Small intestine (tissue), 7 donors: ENCODE results near the gene FTO. TPM values are rescaled to one million over a fixed set of nuclear protein-coding genes. Genes with fewer than 3 reads are reported as not detected.

ENCODE experiments used
- DNase-seq, 2 donors: peaks; one replicate each; pipeline versions ENCODE4 v3.0.0 to v3.0.0-alpha.2; 2013
- FAIRE-seq: peaks from 2 replicates; lab custom pipeline; 2012; peaks lifted over from hg19 to GRCh38; lab: Jason Lieb, UNC
- H3K27ac ChIP-seq, 3 donors: one replicate each; pipeline ENCODE4 v1.5.1; 2013; ENCODE audit warnings: low read length in 2 of 3, mild to moderate bottlenecking in 2 of 3, control low read depth in 1 of 3, inconsistent platforms in 1 of 3, low read depth in 1 of 3, moderate library complexity in 1 of 3
- H3K27me3 ChIP-seq, 3 donors: one replicate each; pipeline ENCODE4 v1.6.1; 2013; ENCODE audit warnings: low read length in 3 of 3, inconsistent platforms in 1 of 3; ENCODE audit not compliant: control insufficient read depth in 3 of 3, insufficient read depth in 3 of 3
- H3K36me3 ChIP-seq, 3 donors: one replicate each; pipeline ENCODE4 v1.6.1; 2013; ENCODE audit warnings: low read length in 3 of 3, inconsistent platforms in 1 of 3, low read depth in 1 of 3, mild to moderate bottlenecking in 1 of 3, moderate library complexity in 1 of 3; ENCODE audit not compliant: control insufficient read depth in 3 of 3, insufficient read depth in 2 of 3
- H3K4me1 ChIP-seq, 3 donors: one replicate each; pipeline ENCODE4 v1.6.1; 2013; ENCODE audit warnings: low read length in 2 of 3, inconsistent platforms in 1 of 3, low read depth in 1 of 3, mild to moderate bottlenecking in 1 of 3, moderate library complexity in 1 of 3; ENCODE audit not compliant: control insufficient read depth in 3 of 3, insufficient read depth in 2 of 3
- H3K4me3 ChIP-seq, 3 donors: one replicate each; pipeline ENCODE4 v1.5.1; 2013; ENCODE audit warnings: low read length in 3 of 3, control low read depth in 1 of 3, inconsistent platforms in 1 of 3, low read depth in 1 of 3, mild to moderate bottlenecking in 1 of 3, moderate library complexity in 1 of 3
- H3K9me3 ChIP-seq, 2 donors: one replicate each; pipeline ENCODE4 v1.6.1; 2013; ENCODE audit warnings: low read depth in 1 of 2, low read length in 1 of 2; ENCODE audit not compliant: control insufficient read depth in 2 of 2, insufficient read depth in 1 of 2
- whole genome bisulfite sequencing, 3 donors: extraction: QIAGEN DNeasy Blood & Tissue Kit; methylation state at CpG; one replicate each; pipeline ENCODE4 v1.1.7; 2013; 5-methylcytosine and 5-hydroxymethylcytosine counted together
- polyA plus RNA-seq, 4 donors: library from polyadenylated mRNA; stranded (reverse) in 3 of 4; unstranded in 1 of 4; fragments of 200-250 nt in 3 of 4; fragments of 120-200 nt in 1 of 4; gene quantifications; one replicate each; pipeline versions ENCODE4 v1.2.1 to v1.2.3, GENCODE V29; 2013
- donor health status: healthy with polysubstance abuse.
- donor health status: control.
- donor health status: control.
- donor health status: Bipolar disorder and iron deficiency.
- donor health status: healthy.

FTO gene
- polyA plus RNA-seq, 4 donors, result 5.4 to 36.8 (median 12.2) TPM

- peaks cover 0 to 2% (median 0%) of the 10 kb centered on the region in 3 donors for H3K27me3 ChIP-seq
- 74 to 79% (median 75%) methylated on average over 3 of the region's 3 CpGs for WGBS, 3 donors
- no peak for DNase-seq
- peaks cover 0 to 6% of the 10 kb centered on the region in 2 donors for H3K9me3 ChIP-seq
- no peak overlapping the region for H3K4me3 ChIP-seq
- no peak for FAIRE-seq
- H3K27ac ChIP-seq, result no peak overlapping the region
- no peaks in the 10 kb centered on the region for H3K4me1 ChIP-seq
- H3K36me3 ChIP-seq, result no peaks in the 10 kb centered on the region
Observed at GRCh38 chr16:54191592-54191991, 487.6 kb downstream of the FTO start.

- Histone ChIP-seq H3K27me3 (peaks cover 0 to 9% (median 0%) of the 10 kb centered on the region in 3 donors), H3K36me3 (no peaks in the 10 kb centered on the region), H3K9me3 (peaks cover 0 to 6% of the 10 kb centered on the region in 2 donors), H3K4me1 (no peaks in the 10 kb centered on the region), H3K4me3 (no peak overlapping the region), H3K27ac (no peak overlapping the region)
- 57 to 65% (median 65%) methylated on average over 9 of the region's 9 CpGs for WGBS, 3 donors
- FAIRE-seq, result no peak
- no peak for DNase-seq
Observed at GRCh38 chr16:54193013-54193664, 489.2 kb downstream of the FTO start.

- WGBS, 3 donors, result 27 to 39% (median 38%) methylated on average over 25 of the region's 25 CpGs
- Histone ChIP-seq H3K27me3 (peaks cover 0 to 9% (median 0%) of the 10 kb centered on the region in 3 donors), H3K4me1 (no peaks in the 10 kb centered on the region), H3K27ac (peak overlapping the region in 1 of 3 donors; percentile 4), H3K9me3 (peaks cover 0 to 6% of the 10 kb centered on the region in 2 donors), H3K4me3 (no peak overlapping the region), H3K36me3 (no peaks in the 10 kb centered on the region)
- no peak for FAIRE-seq
- DNase-seq, result peak; percentile 38 to 59
Observed at GRCh38 chr16:54193665-54194333, 489.8 kb downstream of the FTO start.

- H3K4me3 ChIP-seq, result no peak overlapping the region
- H3K27me3 ChIP-seq, result peaks cover 0 to 12% (median 0%) of the 10 kb centered on the region in 3 donors
- peaks cover 0 to 6% of the 10 kb centered on the region in 2 donors for H3K9me3 ChIP-seq
- no peak for DNase-seq
- FAIRE-seq, result no peak
- H3K36me3 ChIP-seq, result no peaks in the 10 kb centered on the region
- H3K27ac ChIP-seq, result peak overlapping the region in 1 of 3 donors; percentile 4
- 63 to 79% (median 71%) methylated on average over 23 to 24 of the region's 24 CpGs for WGBS, 3 donors
- H3K4me1 ChIP-seq, result no peaks in the 10 kb centered on the region
Observed at GRCh38 chr16:54194334-54194743, 490.4 kb downstream of the FTO start.

- FAIRE-seq (no peak), DNase-seq (no peak)
- 79 to 85% (median 82%) methylated on average over 5 of the region's 5 CpGs for WGBS, 3 donors
- Histone ChIP-seq H3K4me1 (no peaks in the 10 kb centered on the region), H3K4me3 (no peak overlapping the region), H3K27me3 (peaks cover 0 to 25% (median 0%) of the 10 kb centered on the region in 3 donors), H3K36me3 (no peaks in the 10 kb centered on the region), H3K27ac (no peak overlapping the region), H3K9me3 (peaks cover 0 to 2% of the 10 kb centered on the region in 2 donors)
Observed at GRCh38 chr16:54197758-54198157, 493.8 kb downstream of the FTO start.

- H3K36me3 ChIP-seq, result no peaks in the 10 kb centered on the region
- peaks cover 0 to 25% (median 0%) of the 10 kb centered on the region in 3 donors for H3K27me3 ChIP-seq
- H3K4me1 ChIP-seq, result no peaks in the 10 kb centered on the region
- FAIRE-seq (no peak), DNase-seq (no peak)
- H3K4me3 ChIP-seq, result no peak overlapping the region
- no peak overlapping the region for H3K27ac ChIP-seq
- H3K9me3 ChIP-seq, result peaks cover 0 to 2% of the 10 kb centered on the region in 2 donors
- WGBS, 3 donors, result 35 to 55% (median 44%) methylated on average over 19 of the region's 19 CpGs
Observed at GRCh38 chr16:54199487-54200160, 495.7 kb downstream of the FTO start.

- FAIRE-seq (no peak), DNase-seq (no peak)
- peaks cover 0 to 27% (median 0%) of the 10 kb centered on the region in 3 donors for H3K27me3 ChIP-seq
- no peaks in the 10 kb centered on the region for H3K4me1 ChIP-seq
- peaks cover 0 to 2% of the 10 kb centered on the region in 2 donors for H3K9me3 ChIP-seq
- no peaks in the 10 kb centered on the region for H3K36me3 ChIP-seq
- no peak overlapping the region for H3K4me3 ChIP-seq
- WGBS, 3 donors, result 89 to 92% (median 91%) methylated on average over 3 of the region's 3 CpGs
- no peak overlapping the region for H3K27ac ChIP-seq
Observed at GRCh38 chr16:54200161-54200534, 496.2 kb downstream of the FTO start.

- no peaks in the 10 kb centered on the region for H3K36me3 ChIP-seq
- no peak for FAIRE-seq
- WGBS, 3 donors, result 56 to 100% (median 90%) methylated on average over 1 of the region's 1 CpG
- H3K4me3 ChIP-seq, result no peak overlapping the region
- H3K4me1 ChIP-seq, result no peaks in the 10 kb centered on the region
- H3K27me3 ChIP-seq, result peaks cover 0 to 31% (median 0%) of the 10 kb centered on the region in 3 donors
- DNase-seq, result no peak
- no peak overlapping the region for H3K27ac ChIP-seq
- peaks cover 0 to 2% of the 10 kb centered on the region in 2 donors for H3K9me3 ChIP-seq
Observed at GRCh38 chr16:54200720-54201119, 496.8 kb downstream of the FTO start.
